B cell (primary cell): ENCODE results near the gene PRRX1.

Experiments used
- CTCF ChIP-seq: fragments of 200-600 bp; IDR thresholded peaks from one replicate; pipeline ENCODE4 v1.8.0; 2022; ENCODE audit warnings: antibody characterized with exemption, mild to moderate bottlenecking
- EZH2 ChIP-seq: IDR thresholded peaks from 2 replicates; pipeline ENCODE4 v1.6.1; 2012; ENCODE audit warnings: borderline replicate concordance, low read depth, mild to moderate bottlenecking, moderate library complexity, low read length; ENCODE audit not compliant: insufficient read depth, poor library complexity, severe bottlenecking

DNA sequence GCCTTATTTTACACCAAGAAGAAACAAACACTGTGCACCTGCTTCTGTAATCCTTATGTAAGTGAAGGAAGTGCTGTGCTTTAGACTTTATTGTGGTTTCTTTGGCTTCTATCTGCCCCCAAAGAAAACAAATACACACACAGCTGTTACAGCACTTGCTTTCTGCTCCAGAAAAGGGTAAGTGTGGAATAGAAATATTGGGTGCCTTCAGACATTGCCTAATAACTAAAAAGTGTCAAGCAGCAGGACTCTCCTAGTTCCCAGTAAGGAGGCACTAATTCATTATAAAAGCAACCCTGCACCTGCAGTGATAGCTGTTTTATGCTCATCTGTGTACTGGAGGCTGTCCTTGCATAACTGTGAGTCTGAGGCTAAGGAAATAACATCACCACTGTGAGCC lies 23.4 kb upstream of the PRRX1 start:
- TF ChIP-seq CTCF (no peak), EZH2 (no peak)
